ENCODE measurements around the gene TFPT.

GRCh38 chr19:54074851-54075250 is 40.6 kb downstream of the TFPT start:
- no peak for TF ChIP-seq EZH2 (IDR thresholded peaks at IDR 0.05; ENCODE audit: borderline replicate concordance, low read depth, low read length, poor library complexity, severe bottlenecking)
- TF ChIP-seq CTCF (conservative IDR thresholded peaks at IDR 0.05; ENCODE audit: low read depth, low read length), result no peak
